Breast epithelium (tissue), 3 donors: ENCODE data around the gene FIBCD1.

Source experiments
- CTCF ChIP-seq, 3 donors: fragments of 450-650 bp; IDR thresholded peaks; one replicate each; pipeline ENCODE4 v1.5.1; 2016 to 2017; ENCODE audit warnings: antibody characterized with exemption in 3 of 3, mild to moderate bottlenecking in 3 of 3, moderate library complexity in 3 of 3
- POLR2A ChIP-seq: fragments of 450-650 bp; IDR thresholded peaks from one replicate; pipeline ENCODE4 v1.6.1; 2016; ENCODE audit warnings: antibody characterized with exemption, mild to moderate bottlenecking, moderate library complexity

GRCh38 chr9:130882696-130883225 lies 56.3 kb downstream of the FIBCD1 start:
- TF ChIP-seq CTCF (IDR thresholded peaks at IDR 0.05) (no peak), POLR2A (no peak)
